Measurements from ENCODE around the gene CCL27. TPM values are rescaled to one million over a fixed set of nuclear protein-coding genes. Genes with fewer than 3 reads are reported as not detected.

The CCL27 gene
- total RNA-seq, 1 experiment from 2014 or later: 0.95 TPM

DNA sequence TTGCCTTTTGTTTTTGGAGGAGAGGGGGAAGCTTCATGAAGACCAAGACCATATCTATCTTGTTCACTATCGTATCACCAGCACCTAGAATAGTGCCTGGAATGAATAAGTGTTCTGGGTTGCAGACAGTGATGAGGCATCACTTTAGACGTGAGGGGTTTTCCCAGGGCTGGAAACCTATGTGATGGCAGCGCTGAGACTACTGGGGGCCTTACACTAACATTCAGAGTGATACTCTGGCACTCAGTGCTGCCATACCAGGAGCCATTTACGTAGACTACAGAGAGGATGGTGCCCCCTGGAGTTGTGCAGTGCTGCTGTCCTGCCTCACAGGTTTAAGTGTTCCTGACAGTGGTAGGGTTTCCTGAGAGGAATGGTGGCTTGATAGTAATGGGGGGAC lies 21.7 kb upstream of the CCL27 start:
- TF ChIP-seq, protein P1, sequence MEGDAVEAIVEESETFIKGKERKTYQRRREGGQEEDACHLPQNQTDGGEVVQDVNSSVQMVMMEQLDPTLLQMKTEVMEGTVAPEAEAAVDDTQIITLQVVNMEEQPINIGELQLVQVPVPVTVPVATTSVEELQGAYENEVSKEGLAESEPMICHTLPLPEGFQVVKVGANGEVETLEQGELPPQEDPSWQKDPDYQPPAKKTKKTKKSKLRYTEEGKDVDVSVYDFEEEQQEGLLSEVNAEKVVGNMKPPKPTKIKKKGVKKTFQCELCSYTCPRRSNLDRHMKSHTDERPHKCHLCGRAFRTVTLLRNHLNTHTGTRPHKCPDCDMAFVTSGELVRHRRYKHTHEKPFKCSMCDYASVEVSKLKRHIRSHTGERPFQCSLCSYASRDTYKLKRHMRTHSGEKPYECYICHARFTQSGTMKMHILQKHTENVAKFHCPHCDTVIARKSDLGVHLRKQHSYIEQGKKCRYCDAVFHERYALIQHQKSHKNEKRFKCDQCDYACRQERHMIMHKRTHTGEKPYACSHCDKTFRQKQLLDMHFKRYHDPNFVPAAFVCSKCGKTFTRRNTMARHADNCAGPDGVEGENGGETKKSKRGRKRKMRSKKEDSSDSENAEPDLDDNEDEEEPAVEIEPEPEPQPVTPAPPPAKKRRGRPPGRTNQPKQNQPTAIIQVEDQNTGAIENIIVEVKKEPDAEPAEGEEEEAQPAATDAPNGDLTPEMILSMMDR (IDR thresholded peaks at IDR 0.05): no peak
- DNase-seq (ENCODE audit: low read depth, low spot score) (no peak), ATAC-seq (no peak)
- ChIA-PET POLR2A (no interaction called here), CTCF (no interaction called here)
- H3K9me3 ChIP-seq (ENCODE audit: control insufficient read depth, insufficient read depth, low read depth, low read length): no peaks in the 10 kb centered on the region
- H3K27me3 ChIP-seq (ENCODE audit: control insufficient read depth, insufficient read depth, low read length): no peaks in the 10 kb centered on the region
- no peaks in the 10 kb centered on the region for H3K4me1 ChIP-seq (ENCODE audit: control insufficient read depth, insufficient read depth, low read length)
- intact Hi-C loops (cut with micrococcal nuclease; ENCODE audit: unreplicated experiment): no loop called here
- H3K27ac ChIP-seq (ENCODE audit: low read length): no peak overlapping the region
- BruUV-seq (replicated peaks): no TSS peak
- H3K36me3 ChIP-seq (ENCODE audit: control insufficient read depth, insufficient read depth, low read length): no peaks in the 10 kb centered on the region
- H3K4me3 ChIP-seq (ENCODE audit: low read depth in 2 of 2, low read length in 2 of 2): no peak overlapping the region
- in situ Hi-C loops (cut with HindIII; ENCODE audit: low pct_unique_long_range_greater_than_20kb, low sequenced_read_pairs): no loop called here

DNA sequence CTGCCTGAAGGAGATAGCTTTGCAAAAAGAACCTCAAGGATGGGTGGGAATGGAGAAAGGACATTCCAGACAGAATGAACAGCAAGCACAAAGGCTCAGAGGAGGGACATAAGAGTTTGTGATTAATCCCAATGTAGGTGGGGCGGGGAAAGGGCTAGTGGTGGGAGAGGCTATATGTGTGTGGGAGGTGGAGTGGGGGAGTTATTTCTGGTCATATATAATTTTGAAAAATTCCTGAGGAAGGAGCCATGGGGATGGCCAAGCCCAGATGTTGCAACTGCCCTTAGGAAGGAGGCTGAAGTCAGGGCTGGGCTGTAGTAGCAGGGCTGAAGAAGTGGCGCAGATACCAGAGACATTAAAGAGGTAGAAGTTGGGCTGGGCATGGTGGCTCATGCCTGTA lies 13.4 kb upstream of the CCL27 start:
- H3K4me3 ChIP-seq (ENCODE audit: low read depth in 2 of 2, low read length in 2 of 2): no peak overlapping the region
- H3K27ac ChIP-seq (ENCODE audit: low read length): no peak overlapping the region
- no TSS peak for BruUV-seq (replicated peaks)
- DNase-seq (ENCODE audit: low read depth, low spot score) (no peak), ATAC-seq (no peak)
- intact Hi-C loops (cut with micrococcal nuclease; ENCODE audit: unreplicated experiment) (loop anchor here (1.0 kb wide), 1 partner anchor 26 kb away; no protein-coding TSS in a partner anchor), in situ Hi-C loops (cut with HindIII; ENCODE audit: low pct_unique_long_range_greater_than_20kb, low sequenced_read_pairs) (no loop called here)
- POLR2A ChIA-PET: interaction anchor here (0.9 kb wide), 1 partner anchor 24 kb away, joined by 3 read pairs; no protein-coding TSS in a partner anchor
- CTCF ChIA-PET: interaction anchor here (0.5 to 2.1 kb wide), 2 partner anchors 22 to 27 kb away, joined by 11 to 22 read pairs; no protein-coding TSS in a partner anchor
- no peaks in the 10 kb centered on the region for H3K27me3 ChIP-seq (ENCODE audit: control insufficient read depth, insufficient read depth, low read length)
- H3K4me1 ChIP-seq (ENCODE audit: control insufficient read depth, insufficient read depth, low read length): no peaks in the 10 kb centered on the region
- H3K36me3 ChIP-seq (ENCODE audit: control insufficient read depth, insufficient read depth, low read length): no peaks in the 10 kb centered on the region
- no peaks in the 10 kb centered on the region for H3K9me3 ChIP-seq (ENCODE audit: control insufficient read depth, insufficient read depth, low read depth, low read length)
- TF ChIP-seq SIN3A (IDR thresholded peaks at IDR 0.05; ENCODE audit: borderline replicate concordance, insufficient read depth, low read depth, low read length): no peak
- TF ChIP-seq POLR2AphosphoS5 (IDR thresholded peaks at IDR 0.05; ENCODE audit: low read depth, low read length): no peak
- TF ChIP-seq, protein P2, sequence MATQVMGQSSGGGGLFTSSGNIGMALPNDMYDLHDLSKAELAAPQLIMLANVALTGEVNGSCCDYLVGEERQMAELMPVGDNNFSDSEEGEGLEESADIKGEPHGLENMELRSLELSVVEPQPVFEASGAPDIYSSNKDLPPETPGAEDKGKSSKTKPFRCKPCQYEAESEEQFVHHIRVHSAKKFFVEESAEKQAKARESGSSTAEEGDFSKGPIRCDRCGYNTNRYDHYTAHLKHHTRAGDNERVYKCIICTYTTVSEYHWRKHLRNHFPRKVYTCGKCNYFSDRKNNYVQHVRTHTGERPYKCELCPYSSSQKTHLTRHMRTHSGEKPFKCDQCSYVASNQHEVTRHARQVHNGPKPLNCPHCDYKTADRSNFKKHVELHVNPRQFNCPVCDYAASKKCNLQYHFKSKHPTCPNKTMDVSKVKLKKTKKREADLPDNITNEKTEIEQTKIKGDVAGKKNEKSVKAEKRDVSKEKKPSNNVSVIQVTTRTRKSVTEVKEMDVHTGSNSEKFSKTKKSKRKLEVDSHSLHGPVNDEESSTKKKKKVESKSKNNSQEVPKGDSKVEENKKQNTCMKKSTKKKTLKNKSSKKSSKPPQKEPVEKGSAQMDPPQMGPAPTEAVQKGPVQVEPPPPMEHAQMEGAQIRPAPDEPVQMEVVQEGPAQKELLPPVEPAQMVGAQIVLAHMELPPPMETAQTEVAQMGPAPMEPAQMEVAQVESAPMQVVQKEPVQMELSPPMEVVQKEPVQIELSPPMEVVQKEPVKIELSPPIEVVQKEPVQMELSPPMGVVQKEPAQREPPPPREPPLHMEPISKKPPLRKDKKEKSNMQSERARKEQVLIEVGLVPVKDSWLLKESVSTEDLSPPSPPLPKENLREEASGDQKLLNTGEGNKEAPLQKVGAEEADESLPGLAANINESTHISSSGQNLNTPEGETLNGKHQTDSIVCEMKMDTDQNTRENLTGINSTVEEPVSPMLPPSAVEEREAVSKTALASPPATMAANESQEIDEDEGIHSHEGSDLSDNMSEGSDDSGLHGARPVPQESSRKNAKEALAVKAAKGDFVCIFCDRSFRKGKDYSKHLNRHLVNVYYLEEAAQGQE (IDR thresholded peaks at IDR 0.05; ENCODE audit: insufficient read depth in 1 of 2, low read depth in 2 of 2, low read length in 1 of 2): no peak
- TF ChIP-seq, protein P1 (IDR thresholded peaks at IDR 0.05): no peak
- no peak for TF ChIP-seq TCF7L2 (IDR thresholded peaks at IDR 0.05; ENCODE audit: low read depth, low read length)

Data from Panc1 (cell line).